ENCODE measurements around the gene SACM1L. TPM values are rescaled to one million over a fixed set of nuclear protein-coding genes. Genes with fewer than 3 reads are reported as not detected.

Gene SACM1L
- total and polyA plus RNA-seq, 4 donors = 12.2 to 35.5 (median 20.5) TPM

DNA sequence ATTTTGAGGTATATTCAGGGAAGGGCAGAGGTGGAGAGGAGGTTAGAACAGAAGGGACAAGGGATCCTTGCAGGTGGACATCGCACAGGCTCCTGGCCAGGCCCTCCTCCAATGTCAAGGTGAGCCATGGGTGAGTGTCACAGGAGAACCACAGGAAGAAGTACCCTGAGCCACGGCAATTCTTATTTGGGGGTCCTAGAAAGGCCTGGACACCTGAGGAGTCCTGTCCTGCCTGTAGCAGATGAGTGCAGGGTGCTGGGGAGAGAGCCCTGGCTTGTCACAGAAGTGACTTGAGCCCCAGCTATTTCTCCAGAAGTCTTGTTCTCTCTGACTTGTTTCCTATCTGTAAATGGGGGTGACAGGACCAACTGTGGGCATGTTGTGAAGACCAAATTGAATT is 102.8 kb downstream of the SACM1L start:
- TF ChIP-seq ATF3 (IDR thresholded peaks at IDR 0.05) (no peak), FOXA2 (IDR thresholded peaks at IDR 0.05) (no peak), GABPA (IDR thresholded peaks at IDR 0.05 in 1 of 2, conservative IDR thresholded peaks at IDR 0.05 in 1 of 2) (no peak), JUND (IDR thresholded peaks at IDR 0.05) (no peak), NR2F2 (IDR thresholded peaks at IDR 0.05) (no peak), EGR1 (IDR thresholded peaks at IDR 0.05; ENCODE audit: low read depth in 2 of 2) (no peak), RAD21 (IDR thresholded peaks at IDR 0.05) (no peak), HNF4G (IDR thresholded peaks at IDR 0.05) (no peak), HNF4A (conservative IDR thresholded peaks at IDR 0.05) (no peak), FOXA1 (IDR thresholded peaks at IDR 0.05) (no peak), YY1 (IDR thresholded peaks at IDR 0.05) (no peak), RXRA (IDR thresholded peaks at IDR 0.05) (no peak), SP1 (IDR thresholded peaks at IDR 0.05) (no peak), TAF1 (conservative IDR thresholded peaks at IDR 0.05) (no peak)
- TF ChIP-seq, protein P1, sequence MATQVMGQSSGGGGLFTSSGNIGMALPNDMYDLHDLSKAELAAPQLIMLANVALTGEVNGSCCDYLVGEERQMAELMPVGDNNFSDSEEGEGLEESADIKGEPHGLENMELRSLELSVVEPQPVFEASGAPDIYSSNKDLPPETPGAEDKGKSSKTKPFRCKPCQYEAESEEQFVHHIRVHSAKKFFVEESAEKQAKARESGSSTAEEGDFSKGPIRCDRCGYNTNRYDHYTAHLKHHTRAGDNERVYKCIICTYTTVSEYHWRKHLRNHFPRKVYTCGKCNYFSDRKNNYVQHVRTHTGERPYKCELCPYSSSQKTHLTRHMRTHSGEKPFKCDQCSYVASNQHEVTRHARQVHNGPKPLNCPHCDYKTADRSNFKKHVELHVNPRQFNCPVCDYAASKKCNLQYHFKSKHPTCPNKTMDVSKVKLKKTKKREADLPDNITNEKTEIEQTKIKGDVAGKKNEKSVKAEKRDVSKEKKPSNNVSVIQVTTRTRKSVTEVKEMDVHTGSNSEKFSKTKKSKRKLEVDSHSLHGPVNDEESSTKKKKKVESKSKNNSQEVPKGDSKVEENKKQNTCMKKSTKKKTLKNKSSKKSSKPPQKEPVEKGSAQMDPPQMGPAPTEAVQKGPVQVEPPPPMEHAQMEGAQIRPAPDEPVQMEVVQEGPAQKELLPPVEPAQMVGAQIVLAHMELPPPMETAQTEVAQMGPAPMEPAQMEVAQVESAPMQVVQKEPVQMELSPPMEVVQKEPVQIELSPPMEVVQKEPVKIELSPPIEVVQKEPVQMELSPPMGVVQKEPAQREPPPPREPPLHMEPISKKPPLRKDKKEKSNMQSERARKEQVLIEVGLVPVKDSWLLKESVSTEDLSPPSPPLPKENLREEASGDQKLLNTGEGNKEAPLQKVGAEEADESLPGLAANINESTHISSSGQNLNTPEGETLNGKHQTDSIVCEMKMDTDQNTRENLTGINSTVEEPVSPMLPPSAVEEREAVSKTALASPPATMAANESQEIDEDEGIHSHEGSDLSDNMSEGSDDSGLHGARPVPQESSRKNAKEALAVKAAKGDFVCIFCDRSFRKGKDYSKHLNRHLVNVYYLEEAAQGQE (IDR thresholded peaks at IDR 0.05) = no peak
- TF ChIP-seq, protein P2, sequence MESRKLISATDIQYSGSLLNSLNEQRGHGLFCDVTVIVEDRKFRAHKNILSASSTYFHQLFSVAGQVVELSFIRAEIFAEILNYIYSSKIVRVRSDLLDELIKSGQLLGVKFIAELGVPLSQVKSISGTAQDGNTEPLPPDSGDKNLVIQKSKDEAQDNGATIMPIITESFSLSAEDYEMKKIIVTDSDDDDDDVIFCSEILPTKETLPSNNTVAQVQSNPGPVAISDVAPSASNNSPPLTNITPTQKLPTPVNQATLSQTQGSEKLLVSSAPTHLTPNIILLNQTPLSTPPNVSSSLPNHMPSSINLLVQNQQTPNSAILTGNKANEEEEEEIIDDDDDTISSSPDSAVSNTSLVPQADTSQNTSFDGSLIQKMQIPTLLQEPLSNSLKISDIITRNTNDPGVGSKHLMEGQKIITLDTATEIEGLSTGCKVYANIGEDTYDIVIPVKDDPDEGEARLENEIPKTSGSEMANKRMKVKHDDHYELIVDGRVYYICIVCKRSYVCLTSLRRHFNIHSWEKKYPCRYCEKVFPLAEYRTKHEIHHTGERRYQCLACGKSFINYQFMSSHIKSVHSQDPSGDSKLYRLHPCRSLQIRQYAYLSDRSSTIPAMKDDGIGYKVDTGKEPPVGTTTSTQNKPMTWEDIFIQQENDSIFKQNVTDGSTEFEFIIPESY (IDR thresholded peaks at IDR 0.05) = no peak
- TF ChIP-seq, protein P3, sequence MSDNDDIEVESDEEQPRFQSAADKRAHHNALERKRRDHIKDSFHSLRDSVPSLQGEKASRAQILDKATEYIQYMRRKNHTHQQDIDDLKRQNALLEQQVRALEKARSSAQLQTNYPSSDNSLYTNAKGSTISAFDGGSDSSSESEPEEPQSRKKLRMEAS (IDR thresholded peaks at IDR 0.05) = no peak
- Histone ChIP-seq H3K36me3 (ENCODE audit: control insufficient read depth in 4 of 4, insufficient read depth in 3 of 4, low read depth in 1 of 4, low read length in 3 of 4) (no peaks in the 10 kb centered on the region), H3K27ac (ENCODE audit: low read depth in 1 of 2, low read length in 2 of 2) (no peak overlapping the region), H3K9ac (ENCODE audit: low read depth in 1 of 2, low read length in 2 of 2) (no peak overlapping the region), H3K9me3 (ENCODE audit: control insufficient read depth in 4 of 4, low read length in 3 of 4) (no peaks in the 10 kb centered on the region), H3K4me3 (ENCODE audit: low read depth in 1 of 3, low read length in 3 of 3) (no peak overlapping the region), H3K27me3 (ENCODE audit: control insufficient read depth in 4 of 4, insufficient read depth in 4 of 4, low read length in 3 of 4) (peaks cover 0 to 6% (median 3%) of the 10 kb centered on the region in 4 donors), H3K4me1 (ENCODE audit: control insufficient read depth in 4 of 4, insufficient read depth in 4 of 4, low read length in 3 of 4) (peaks cover 0 to 15% (median 8%) of the 10 kb centered on the region in 4 donors)
- WGBS = 90% methylated on average over 2 of the region's 2 CpGs
- DNase-seq (ENCODE audit: low spot score) = no peak

DNA sequence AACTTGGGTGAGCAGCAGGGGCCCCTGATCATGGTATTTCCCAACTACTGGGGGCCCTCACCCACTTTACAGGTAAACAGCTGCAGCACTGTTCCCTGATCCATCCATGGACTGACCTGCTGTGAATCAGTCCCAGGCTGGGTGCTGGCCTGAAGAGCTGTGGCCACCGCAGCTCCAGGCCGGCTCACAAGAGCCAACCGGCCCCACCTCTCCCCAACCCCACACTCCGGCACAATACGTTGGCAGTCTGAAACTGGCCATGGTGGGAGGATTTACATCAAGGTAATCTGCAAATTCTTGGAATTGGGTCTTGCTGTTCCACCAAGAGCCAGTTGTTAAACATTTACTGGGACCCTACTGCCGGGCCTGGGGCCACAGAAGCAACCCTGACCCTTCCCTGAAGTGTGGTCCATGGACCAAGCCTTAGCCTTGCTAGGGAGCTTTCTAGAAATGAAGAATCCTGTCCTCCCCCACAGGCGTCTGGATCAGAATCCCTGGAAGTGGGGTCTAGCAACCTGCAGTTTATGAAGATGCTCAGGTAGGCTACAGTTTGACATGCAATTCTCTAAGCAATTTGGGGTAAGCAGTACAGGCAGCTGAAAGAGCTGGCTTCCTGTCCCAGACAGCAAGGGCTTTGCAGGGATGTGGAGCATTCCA is 103.4 kb downstream of the SACM1L start:
- H3K9ac ChIP-seq (ENCODE audit: low read depth in 1 of 2, low read length in 2 of 2) = no peak overlapping the region
- no peak overlapping the region for H3K27ac ChIP-seq (ENCODE audit: low read depth in 1 of 2, low read length in 2 of 2)
- H3K4me1 ChIP-seq (ENCODE audit: control insufficient read depth in 4 of 4, insufficient read depth in 4 of 4, low read length in 3 of 4) = peaks cover 0 to 15% (median 8%) of the 10 kb centered on the region in 4 donors
- WGBS = 91% methylated on average over 7 of the region's 7 CpGs
- H3K4me3 ChIP-seq (ENCODE audit: low read depth in 1 of 3, low read length in 3 of 3) = no peak overlapping the region
- H3K36me3 ChIP-seq (ENCODE audit: control insufficient read depth in 4 of 4, insufficient read depth in 3 of 4, low read depth in 1 of 4, low read length in 3 of 4) = no peaks in the 10 kb centered on the region
- peak; percentile 20 for DNase-seq (ENCODE audit: low spot score)
- no peaks in the 10 kb centered on the region for H3K9me3 ChIP-seq (ENCODE audit: control insufficient read depth in 4 of 4, low read length in 3 of 4)
- H3K27me3 ChIP-seq (ENCODE audit: control insufficient read depth in 4 of 4, insufficient read depth in 4 of 4, low read length in 3 of 4) = peaks cover 0 to 6% (median 3%) of the 10 kb centered on the region in 4 donors
- TF ChIP-seq GABPA (IDR thresholded peaks at IDR 0.05 in 1 of 2, conservative IDR thresholded peaks at IDR 0.05 in 1 of 2) (no peak), HNF4A (conservative IDR thresholded peaks at IDR 0.05) (no peak), YY1 (IDR thresholded peaks at IDR 0.05) (no peak), HNF4G (IDR thresholded peaks at IDR 0.05) (no peak), FOXA2 (IDR thresholded peaks at IDR 0.05) (no peak), RAD21 (IDR thresholded peaks at IDR 0.05) (no peak), JUND (IDR thresholded peaks at IDR 0.05) (no peak), RXRA (IDR thresholded peaks at IDR 0.05) (no peak), SP1 (IDR thresholded peaks at IDR 0.05) (no peak), EGR1 (IDR thresholded peaks at IDR 0.05; ENCODE audit: low read depth in 2 of 2) (no peak), FOXA1 (IDR thresholded peaks at IDR 0.05) (no peak)
- TF ChIP-seq, protein P2 (IDR thresholded peaks at IDR 0.05) = no peak
- TF ChIP-seq, protein P1 (IDR thresholded peaks at IDR 0.05) = no peak
- TF ChIP-seq, protein P3 (IDR thresholded peaks at IDR 0.05) = no peak

Measured in liver (tissue), 9 donors.